Liver (tissue), 3 donors: ENCODE measurements around the gene VTCN1.

Source experiments
- EGR1 ChIP-seq, 2 donors: IDR thresholded peaks; 2 replicates each; pipeline ENCODE4 v1.6.1; 2016 to 2018; ENCODE audit warnings: antibody characterized with exemption in 2 of 2, low read depth in 2 of 2
- FOXA1 ChIP-seq: IDR thresholded peaks from 2 replicates; pipeline ENCODE4 v1.6.1; 2016; ENCODE audit warnings: antibody characterized with exemption
- GABPA ChIP-seq, 2 donors: IDR thresholded peaks in 1 of 2; conservative IDR thresholded peaks in 1 of 2; 2 replicates each; pipeline ENCODE4 v1.6.1; 2016; ENCODE audit warnings: antibody characterized with exemption in 2 of 2, mild to moderate bottlenecking in 1 of 2, moderate library complexity in 1 of 2
- NR2F2 ChIP-seq: IDR thresholded peaks from 2 replicates; pipeline ENCODE4 v1.6.1; 2016; ENCODE audit warnings: antibody characterized with exemption
- RAD21 ChIP-seq, 2 donors: IDR thresholded peaks; 2 replicates each; pipeline ENCODE4 v1.6.1; 2016; ENCODE audit warnings: antibody characterized with exemption in 2 of 2, mild to moderate bottlenecking in 2 of 2
- RXRA ChIP-seq, 2 donors: IDR thresholded peaks; 2 replicates each; pipeline ENCODE4 v1.6.1; 2017 to 2018; ENCODE audit warnings: antibody characterized with exemption in 2 of 2, mild to moderate bottlenecking in 1 of 2
- SP1 ChIP-seq: IDR thresholded peaks from 2 replicates; pipeline ENCODE4 v1.6.1; 2018; ENCODE audit warnings: antibody characterized with exemption, mild to moderate bottlenecking
- TAF1 ChIP-seq: conservative IDR thresholded peaks from 2 replicates; pipeline ENCODE4 v1.6.1; 2016; ENCODE audit warnings: antibody characterized with exemption, mild to moderate bottlenecking
- YY1 ChIP-seq: IDR thresholded peaks from 2 replicates; pipeline ENCODE4 v1.6.1; 2016; ENCODE audit warnings: antibody characterized with exemption, mild to moderate bottlenecking
- ZBTB33 ChIP-seq: IDR thresholded peaks from 2 replicates; pipeline ENCODE4 v1.6.1; 2016; ENCODE audit warnings: antibody characterized with exemption
- TF ChIP-seq, protein P1 (sequence below): fragments of 150-350 bp; IDR thresholded peaks from 2 replicates; pipeline ENCODE4 v1.5.1; 2017; ENCODE audit warnings: improper control_type of control experiment, low read depth, low read length; ENCODE audit not compliant: missing input control
- TF ChIP-seq, protein P2 (sequence below): IDR thresholded peaks from 2 replicates; pipeline ENCODE4 v1.6.1; 2016; ENCODE audit warnings: antibody characterized with exemption, mild to moderate bottlenecking
- TF ChIP-seq, protein P3 (sequence below): IDR thresholded peaks from 2 replicates; pipeline ENCODE4 v1.6.1; 2016; ENCODE audit warnings: antibody characterized with exemption
- donor health status: healthy.
- donor health status: healthy.

DNA sequence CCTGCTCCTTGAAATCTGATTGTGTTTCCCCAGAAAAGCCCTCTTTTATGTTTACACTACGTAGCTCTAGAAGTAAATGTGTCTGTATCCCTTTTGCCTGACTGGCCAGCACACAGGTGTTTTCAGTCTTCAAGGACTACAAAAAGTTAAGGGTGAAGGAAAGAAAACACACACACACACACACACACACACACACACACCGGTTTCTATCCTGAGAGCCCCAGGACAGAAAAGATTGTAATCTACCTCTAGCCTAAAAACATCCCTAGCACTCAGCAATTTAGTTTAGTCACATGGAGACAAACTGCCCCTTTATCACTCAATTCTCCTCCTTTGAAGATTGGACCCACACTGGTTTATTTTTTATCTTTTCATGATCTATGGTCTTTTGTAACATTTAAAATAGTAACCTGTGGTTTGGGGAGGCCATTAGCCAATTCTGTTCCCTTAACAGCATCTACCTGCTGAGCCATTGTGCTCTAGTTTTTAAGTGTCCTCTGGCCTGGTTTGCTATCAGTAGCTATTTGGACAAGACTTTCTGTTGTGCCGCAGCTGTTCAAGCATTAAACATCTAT is 73.4 kb downstream of the VTCN1 start:
- TF ChIP-seq TAF1 (no peak), YY1 (no peak), GABPA (IDR thresholded peaks at IDR 0.05 in 1 of 2, conservative IDR thresholded peaks at IDR 0.05 in 1 of 2) (no peak), EGR1 (IDR thresholded peaks at IDR 0.05; ENCODE audit: low read depth in 2 of 2) (no peak), RAD21 (IDR thresholded peaks at IDR 0.05) (no peak), FOXA1 (no peak), NR2F2 (no peak), SP1 (no peak), ZBTB33 (no peak), RXRA (IDR thresholded peaks at IDR 0.05) (no peak)
- TF ChIP-seq, protein P1, sequence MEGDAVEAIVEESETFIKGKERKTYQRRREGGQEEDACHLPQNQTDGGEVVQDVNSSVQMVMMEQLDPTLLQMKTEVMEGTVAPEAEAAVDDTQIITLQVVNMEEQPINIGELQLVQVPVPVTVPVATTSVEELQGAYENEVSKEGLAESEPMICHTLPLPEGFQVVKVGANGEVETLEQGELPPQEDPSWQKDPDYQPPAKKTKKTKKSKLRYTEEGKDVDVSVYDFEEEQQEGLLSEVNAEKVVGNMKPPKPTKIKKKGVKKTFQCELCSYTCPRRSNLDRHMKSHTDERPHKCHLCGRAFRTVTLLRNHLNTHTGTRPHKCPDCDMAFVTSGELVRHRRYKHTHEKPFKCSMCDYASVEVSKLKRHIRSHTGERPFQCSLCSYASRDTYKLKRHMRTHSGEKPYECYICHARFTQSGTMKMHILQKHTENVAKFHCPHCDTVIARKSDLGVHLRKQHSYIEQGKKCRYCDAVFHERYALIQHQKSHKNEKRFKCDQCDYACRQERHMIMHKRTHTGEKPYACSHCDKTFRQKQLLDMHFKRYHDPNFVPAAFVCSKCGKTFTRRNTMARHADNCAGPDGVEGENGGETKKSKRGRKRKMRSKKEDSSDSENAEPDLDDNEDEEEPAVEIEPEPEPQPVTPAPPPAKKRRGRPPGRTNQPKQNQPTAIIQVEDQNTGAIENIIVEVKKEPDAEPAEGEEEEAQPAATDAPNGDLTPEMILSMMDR: no peak
- TF ChIP-seq, protein P2, sequence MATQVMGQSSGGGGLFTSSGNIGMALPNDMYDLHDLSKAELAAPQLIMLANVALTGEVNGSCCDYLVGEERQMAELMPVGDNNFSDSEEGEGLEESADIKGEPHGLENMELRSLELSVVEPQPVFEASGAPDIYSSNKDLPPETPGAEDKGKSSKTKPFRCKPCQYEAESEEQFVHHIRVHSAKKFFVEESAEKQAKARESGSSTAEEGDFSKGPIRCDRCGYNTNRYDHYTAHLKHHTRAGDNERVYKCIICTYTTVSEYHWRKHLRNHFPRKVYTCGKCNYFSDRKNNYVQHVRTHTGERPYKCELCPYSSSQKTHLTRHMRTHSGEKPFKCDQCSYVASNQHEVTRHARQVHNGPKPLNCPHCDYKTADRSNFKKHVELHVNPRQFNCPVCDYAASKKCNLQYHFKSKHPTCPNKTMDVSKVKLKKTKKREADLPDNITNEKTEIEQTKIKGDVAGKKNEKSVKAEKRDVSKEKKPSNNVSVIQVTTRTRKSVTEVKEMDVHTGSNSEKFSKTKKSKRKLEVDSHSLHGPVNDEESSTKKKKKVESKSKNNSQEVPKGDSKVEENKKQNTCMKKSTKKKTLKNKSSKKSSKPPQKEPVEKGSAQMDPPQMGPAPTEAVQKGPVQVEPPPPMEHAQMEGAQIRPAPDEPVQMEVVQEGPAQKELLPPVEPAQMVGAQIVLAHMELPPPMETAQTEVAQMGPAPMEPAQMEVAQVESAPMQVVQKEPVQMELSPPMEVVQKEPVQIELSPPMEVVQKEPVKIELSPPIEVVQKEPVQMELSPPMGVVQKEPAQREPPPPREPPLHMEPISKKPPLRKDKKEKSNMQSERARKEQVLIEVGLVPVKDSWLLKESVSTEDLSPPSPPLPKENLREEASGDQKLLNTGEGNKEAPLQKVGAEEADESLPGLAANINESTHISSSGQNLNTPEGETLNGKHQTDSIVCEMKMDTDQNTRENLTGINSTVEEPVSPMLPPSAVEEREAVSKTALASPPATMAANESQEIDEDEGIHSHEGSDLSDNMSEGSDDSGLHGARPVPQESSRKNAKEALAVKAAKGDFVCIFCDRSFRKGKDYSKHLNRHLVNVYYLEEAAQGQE: no peak
- TF ChIP-seq, protein P3, sequence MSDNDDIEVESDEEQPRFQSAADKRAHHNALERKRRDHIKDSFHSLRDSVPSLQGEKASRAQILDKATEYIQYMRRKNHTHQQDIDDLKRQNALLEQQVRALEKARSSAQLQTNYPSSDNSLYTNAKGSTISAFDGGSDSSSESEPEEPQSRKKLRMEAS: no peak
